ENCODE measurements around the gene LILRB3.

DNA sequence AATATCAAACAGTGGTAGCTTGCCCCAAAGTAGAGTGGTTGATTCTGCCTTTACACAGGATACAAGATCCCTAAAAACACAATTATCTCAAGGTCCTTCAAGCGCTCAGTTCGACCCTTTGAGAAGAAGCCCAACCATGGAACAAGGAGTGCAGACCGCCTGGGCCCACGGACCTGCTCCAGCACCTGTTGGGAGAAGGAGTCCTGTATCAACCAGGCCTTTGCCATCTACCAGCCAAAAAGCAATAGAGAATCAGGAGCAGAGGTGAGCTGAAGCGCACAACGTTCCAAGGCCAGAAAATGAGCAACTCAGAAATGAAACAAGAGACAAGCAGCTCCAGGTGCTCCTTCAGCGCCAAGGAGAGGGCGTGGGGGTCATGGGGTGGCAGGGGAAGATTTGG is 6.3 kb upstream of the LILRB3 start:
- TF ChIP-seq, protein P1, sequence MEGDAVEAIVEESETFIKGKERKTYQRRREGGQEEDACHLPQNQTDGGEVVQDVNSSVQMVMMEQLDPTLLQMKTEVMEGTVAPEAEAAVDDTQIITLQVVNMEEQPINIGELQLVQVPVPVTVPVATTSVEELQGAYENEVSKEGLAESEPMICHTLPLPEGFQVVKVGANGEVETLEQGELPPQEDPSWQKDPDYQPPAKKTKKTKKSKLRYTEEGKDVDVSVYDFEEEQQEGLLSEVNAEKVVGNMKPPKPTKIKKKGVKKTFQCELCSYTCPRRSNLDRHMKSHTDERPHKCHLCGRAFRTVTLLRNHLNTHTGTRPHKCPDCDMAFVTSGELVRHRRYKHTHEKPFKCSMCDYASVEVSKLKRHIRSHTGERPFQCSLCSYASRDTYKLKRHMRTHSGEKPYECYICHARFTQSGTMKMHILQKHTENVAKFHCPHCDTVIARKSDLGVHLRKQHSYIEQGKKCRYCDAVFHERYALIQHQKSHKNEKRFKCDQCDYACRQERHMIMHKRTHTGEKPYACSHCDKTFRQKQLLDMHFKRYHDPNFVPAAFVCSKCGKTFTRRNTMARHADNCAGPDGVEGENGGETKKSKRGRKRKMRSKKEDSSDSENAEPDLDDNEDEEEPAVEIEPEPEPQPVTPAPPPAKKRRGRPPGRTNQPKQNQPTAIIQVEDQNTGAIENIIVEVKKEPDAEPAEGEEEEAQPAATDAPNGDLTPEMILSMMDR (IDR thresholded peaks at IDR 0.05; ENCODE audit: poor library complexity), result no peak
- no peak for TF ChIP-seq EZH2phosphoT487 (IDR thresholded peaks at IDR 0.05; ENCODE audit: low read depth, severe bottlenecking, unreplicated experiment)
- TF ChIP-seq EZH2 (IDR thresholded peaks at IDR 0.05; ENCODE audit: borderline replicate concordance), result no peak
